Neural cell (in vitro differentiated cells): ENCODE measurements around the gene ARL5B. TPM values are rescaled to one million over a fixed set of nuclear protein-coding genes. Genes with fewer than 3 reads are reported as not detected.

Source experiments
- H2AFZ ChIP-seq: fragments of 200-600, 300-800 bp; sonication (generic), shearing (Covaris generic); 2 replicates; pipeline ENCODE4 v1.6.0; 2014; ENCODE audit warnings: low read depth, mild to moderate bottlenecking, antibody characterized with exemption, low read length, moderate library complexity
- H3F3A ChIP-seq: fragments of 200-600 bp; shearing (Covaris generic); 2 replicates; pipeline ENCODE4 v1.6.1; 2016; ENCODE audit warnings: mild to moderate bottlenecking, moderate library complexity, mixed read lengths, antibody characterized with exemption, low read length; ENCODE audit not compliant: insufficient read depth, poor library complexity, severe bottlenecking
- H3K27ac ChIP-seq: fragments of 200-600, 300-800 bp; sonication (generic), shearing (Covaris generic); 2 replicates; pipeline ENCODE4 v1.5.1; 2014; ENCODE audit warnings: mild to moderate bottlenecking, low read length, moderate library complexity
- H3K27me3 ChIP-seq: fragments of 300-800, 200-600 bp; sonication (generic), shearing (Covaris generic); 2 replicates; pipeline ENCODE4 v1.6.0; 2014; ENCODE audit warnings: mild to moderate bottlenecking, low read depth, low read length, moderate library complexity; ENCODE audit not compliant: insufficient read depth
- H3K36me3 ChIP-seq: fragments of 300-800, 200-600 bp; sonication (generic), shearing (Covaris generic); 2 replicates; pipeline ENCODE4 v1.5.1; 2014; ENCODE audit warnings: mild to moderate bottlenecking, antibody characterized with exemption, low read length, moderate library complexity; ENCODE audit not compliant: insufficient read depth
- H3K4me2 ChIP-seq: fragments of 300-800, 200-600 bp; sonication (generic), shearing (Covaris generic); 2 replicates; pipeline ENCODE4 v1.6.0; 2014; ENCODE audit warnings: mild to moderate bottlenecking, low read length
- H3K4me3 ChIP-seq: fragments of 300-800, 200-600 bp; sonication (generic), shearing (Covaris generic); 2 replicates; pipeline ENCODE4 v1.5.1; 2014; ENCODE audit warnings: mild to moderate bottlenecking, low read length, moderate library complexity
- H3K79me2 ChIP-seq: fragments of 200-600 bp; shearing (Covaris generic); replicated peaks from 2 replicates; pipeline ENCODE4 v1.6.0; 2014; ENCODE audit warnings: mild to moderate bottlenecking, low read length, moderate library complexity; ENCODE audit not compliant: insufficient read depth
- H3K9ac ChIP-seq: fragments of 300-800, 200-600 bp; sonication (generic), shearing (Covaris generic); 2 replicates; pipeline ENCODE4 v1.6.1; 2016; ENCODE audit warnings: mild to moderate bottlenecking, low read length, mixed read lengths
- H3K9me2 ChIP-seq: fragments of 200-600 bp; shearing (Covaris generic); 2 replicates; pipeline ENCODE4 v1.6.1; 2016; ENCODE audit warnings: mild to moderate bottlenecking, low read length, mixed read lengths; ENCODE audit not compliant: insufficient read depth
- H3K9me3 ChIP-seq: fragments of 200-600, 300-800 bp; sonication (generic), shearing (Covaris generic); 2 replicates; pipeline ENCODE4 v1.6.1; 2016; ENCODE audit warnings: mild to moderate bottlenecking, mixed run types, low read length, moderate library complexity, mixed read lengths
- H4K20me1 ChIP-seq: fragments of 200-600 bp; shearing (Covaris generic); 2 replicates; pipeline ENCODE4 v1.6.1; 2016; ENCODE audit warnings: mild to moderate bottlenecking, mixed run types; ENCODE audit not compliant: insufficient read depth
- CTCF ChIP-seq: fragments of 450-650 bp; IDR thresholded peaks from 2 replicates; pipeline ENCODE4 v1.5.1; 2014; ENCODE audit warnings: antibody characterized with exemption, mild to moderate bottlenecking, moderate library complexity; ENCODE audit not compliant: poor library complexity, severe bottlenecking
- EP300 ChIP-seq: fragments of 450-650 bp; conservative IDR thresholded peaks from 2 replicates; pipeline ENCODE4 v1.6.1; 2014; ENCODE audit warnings: antibody characterized with exemption, mild to moderate bottlenecking, moderate library complexity; ENCODE audit not compliant: poor library complexity, severe bottlenecking
- EZH2 ChIP-seq: fragments of 200-600, 300-800 bp; shearing (Covaris generic), sonication (generic); IDR thresholded peaks from 2 replicates; pipeline ENCODE4 v1.6.1; 2014; ENCODE audit warnings: antibody characterized with exemption, low read length, borderline replicate concordance, mild to moderate bottlenecking; ENCODE audit not compliant: insufficient read depth, poor library complexity, severe bottlenecking
- MXI1 ChIP-seq: fragments of 450-650 bp; conservative IDR thresholded peaks from 2 replicates; pipeline ENCODE4 v1.6.1; 2014; ENCODE audit warnings: antibody characterized with exemption, mild to moderate bottlenecking; ENCODE audit not compliant: poor library complexity, severe bottlenecking
- POLR2AphosphoS5 ChIP-seq: IDR thresholded peaks from 2 replicates; pipeline ENCODE4 v1.6.1; 2012
- RAD21 ChIP-seq: fragments of 450-650 bp; conservative IDR thresholded peaks from 2 replicates; pipeline ENCODE4 v1.6.1; 2014; ENCODE audit warnings: antibody characterized with exemption, mild to moderate bottlenecking, moderate library complexity
- REST ChIP-seq: IDR thresholded peaks from 2 replicates; pipeline ENCODE4 v1.6.1; 2012; ENCODE audit warnings: borderline replicate concordance
- SMC3 ChIP-seq: fragments of 450-650 bp; conservative IDR thresholded peaks from 2 replicates; pipeline ENCODE4 v1.6.1; 2014; ENCODE audit warnings: antibody characterized with exemption, mild to moderate bottlenecking, moderate library complexity; ENCODE audit not compliant: poor library complexity
- TAF1 ChIP-seq: IDR thresholded peaks from 2 replicates; pipeline ENCODE4 v1.6.1; 2012; ENCODE audit warnings: low read depth
- polyA plus RNA-seq: library from polyadenylated mRNA; depleted of rRNA; stranded (reverse); fragments of >200 nt; gene quantifications from 2 replicates; pipeline ENCODE4 v1.2.3, GENCODE V29; 2014

The ARL5B gene
- polyA plus RNA-seq, 1 donor from 2014 or later: 50.0 TPM

- no peak overlapping the region for H3K4me2 ChIP-seq
- no peaks in the 10 kb centered on the region for H3K27me3 ChIP-seq
- TF ChIP-seq TAF1: no peak
- no peak for TF ChIP-seq MXI1
- peak; percentile 61 for TF ChIP-seq POLR2AphosphoS5
- no peak for TF ChIP-seq EZH2
- peak; percentile 80 for TF ChIP-seq EP300
- no peak for TF ChIP-seq CTCF
- no peak for TF ChIP-seq RAD21
- no peak for TF ChIP-seq SMC3
- TF ChIP-seq REST: no peak
- H3K9me2 ChIP-seq: no peaks in the 10 kb centered on the region
- H4K20me1 ChIP-seq: no peaks in the 10 kb centered on the region
- H3K27ac ChIP-seq: no peak overlapping the region
- H3K36me3 ChIP-seq: no peaks in the 10 kb centered on the region
- no peak overlapping the region for H2AFZ ChIP-seq
- no peaks in the 10 kb centered on the region for H3F3A ChIP-seq
- no peak overlapping the region for H3K4me3 ChIP-seq
- H3K9me3 ChIP-seq: no peaks in the 10 kb centered on the region
- H3K79me2 ChIP-seq: no peaks in the 10 kb centered on the region
- no peak overlapping the region for H3K9ac ChIP-seq
Observed at GRCh38 chr10:18719811-18720210, 60.6 kb downstream of the ARL5B start.

GRCh38 chr10:18721067-18721466, 61.8 kb downstream of the ARL5B start:
- Histone ChIP-seq H4K20me1 (no peaks in the 10 kb centered on the region), H3F3A (no peaks in the 10 kb centered on the region), H3K9me2 (no peaks in the 10 kb centered on the region), H3K36me3 (no peaks in the 10 kb centered on the region), H3K27ac (no peak overlapping the region), H3K9ac (no peak overlapping the region), H3K4me2 (no peak overlapping the region), H3K9me3 (no peaks in the 10 kb centered on the region), H3K79me2 (no peaks in the 10 kb centered on the region), H2AFZ (no peak overlapping the region), H3K4me3 (no peak overlapping the region), H3K27me3 (no peaks in the 10 kb centered on the region)
- TF ChIP-seq REST (no peak), EZH2 (no peak), MXI1 (no peak), RAD21 (no peak), TAF1 (no peak), CTCF (no peak), POLR2AphosphoS5 (no peak), SMC3 (no peak), EP300 (no peak)
